GM21423 (cell line): ENCODE results near the gene ZNF80.
"Not testable (repeated sequence)": the region's sequence is repeated elsewhere in the genome, so short reads cannot be mapped to it uniquely, and the experiment has no call there.

ENCODE experiments used
- ATAC-seq: cut with Tn5 transposase; IDR thresholded peaks from one replicate; pipeline ENCODE4 v1.9.1; 2021; ENCODE audit warnings: mild to moderate bottlenecking, moderate library complexity; ENCODE audit not compliant: unreplicated experiment

The ZNF80 gene

DNA sequence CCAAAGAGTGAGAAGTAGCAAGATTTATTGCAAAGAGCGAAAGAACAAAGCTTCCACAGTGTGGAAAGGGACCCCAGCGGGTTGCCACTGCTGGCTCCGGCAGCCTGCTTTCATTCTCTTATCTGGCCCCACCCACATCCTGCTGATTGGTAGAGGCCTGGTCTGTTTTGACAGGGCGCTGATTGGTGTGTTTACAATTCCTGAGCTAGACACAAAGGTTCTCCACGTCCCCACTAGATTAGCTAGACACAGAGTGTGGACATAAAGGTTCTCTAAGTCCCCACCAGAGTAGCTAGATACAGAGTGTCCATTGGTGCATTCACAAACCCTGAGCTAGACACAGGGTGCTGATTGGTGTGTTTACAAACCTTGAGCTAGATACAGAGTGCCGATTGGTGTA lies at the start of gene ZNF80:
TSS of gene ZNF80 (minus strand) at position 101 of the 400 bp plus-strand sequence. CDS start 504 bp downstream, outside the sequence.
- ATAC-seq: not testable (repeated sequence)

DNA sequence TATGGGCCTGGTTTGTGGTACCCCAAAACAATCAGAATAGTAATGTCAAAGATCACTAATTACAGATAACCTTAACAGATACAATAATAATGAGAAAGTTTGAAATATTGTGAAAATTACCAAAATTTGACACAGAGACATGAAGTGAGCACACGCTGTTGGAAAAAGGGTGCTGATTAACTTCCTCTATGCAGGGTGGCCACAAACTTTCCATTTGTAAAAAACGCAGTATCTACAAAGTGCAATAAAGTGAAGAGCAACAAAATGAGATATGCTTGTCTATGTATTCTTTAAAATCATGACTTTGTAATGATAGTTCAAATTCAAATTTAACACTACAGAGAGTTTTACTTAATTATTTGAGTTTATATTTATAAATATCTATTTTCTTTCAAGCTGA lies 48.9 kb upstream of the ZNF80 start:
- no peak for ATAC-seq

DNA sequence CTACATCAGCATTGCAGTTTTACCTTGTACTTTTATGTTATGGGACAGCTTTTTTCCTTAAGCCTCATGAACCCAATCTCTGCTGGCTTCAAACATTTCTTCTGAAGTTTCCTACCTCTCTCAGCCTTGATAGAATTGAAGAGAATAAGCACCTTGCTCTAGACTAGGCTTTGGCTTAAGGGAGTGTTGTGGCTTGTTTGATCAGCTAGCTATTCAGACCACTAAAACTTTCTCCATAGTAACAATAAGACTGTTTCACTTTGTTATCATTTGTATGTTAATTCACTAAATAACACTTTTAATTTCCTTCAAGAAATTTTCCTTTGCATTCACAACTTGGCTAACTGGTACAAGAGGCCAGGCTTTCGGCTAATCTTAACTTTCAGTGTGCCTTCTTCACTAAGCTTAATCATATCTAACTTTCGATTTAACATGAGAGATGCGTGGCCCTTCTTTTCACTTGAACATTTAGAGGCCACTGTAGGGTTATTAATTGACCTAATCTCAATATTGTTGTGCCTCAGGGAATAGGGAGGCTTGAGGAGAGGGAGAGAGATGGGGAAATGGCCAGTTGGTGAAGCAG lies 48.4 kb upstream of the ZNF80 start:
- ATAC-seq: no peak

DNA sequence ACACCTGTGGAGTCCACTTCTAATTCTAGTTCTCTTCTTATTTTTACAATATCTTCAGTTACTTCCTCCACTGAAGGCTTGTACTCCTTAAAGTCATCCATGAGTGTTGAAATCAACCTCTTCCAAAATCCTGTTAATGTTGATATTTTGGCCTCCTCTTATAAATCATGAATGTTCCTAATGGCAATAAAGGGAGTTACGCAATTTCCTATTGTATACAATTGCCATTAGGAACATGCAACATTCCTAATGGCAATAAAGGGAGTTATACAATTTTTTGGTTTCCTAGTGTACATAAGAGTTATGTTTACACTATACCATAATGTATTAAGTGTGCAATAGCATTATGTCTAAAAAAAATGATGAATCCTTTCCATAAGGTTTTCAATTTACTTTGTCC lies 47.3 kb upstream of the ZNF80 start:
- ATAC-seq: no peak

DNA sequence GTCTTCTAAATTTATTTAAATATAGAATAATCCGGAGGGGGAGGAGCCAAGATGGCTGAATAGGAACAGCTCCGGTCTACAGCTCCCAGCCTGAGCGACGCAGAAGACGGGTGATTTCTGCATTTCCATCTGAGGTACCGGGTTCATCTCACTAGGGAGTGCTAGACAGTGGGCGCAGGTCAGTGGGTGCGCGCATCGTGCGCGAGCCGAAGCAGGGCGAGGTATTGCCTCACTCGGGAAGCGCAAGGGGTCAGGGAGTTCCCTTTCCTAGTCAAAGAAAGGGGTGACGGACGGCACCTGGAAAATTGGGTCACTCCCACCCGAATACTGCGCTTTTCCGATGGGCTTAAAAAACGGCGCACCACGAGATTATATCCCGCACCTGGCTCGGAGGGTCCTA lies 39.5 kb upstream of the ZNF80 start:
- ATAC-seq: not testable (repeated sequence)

DNA sequence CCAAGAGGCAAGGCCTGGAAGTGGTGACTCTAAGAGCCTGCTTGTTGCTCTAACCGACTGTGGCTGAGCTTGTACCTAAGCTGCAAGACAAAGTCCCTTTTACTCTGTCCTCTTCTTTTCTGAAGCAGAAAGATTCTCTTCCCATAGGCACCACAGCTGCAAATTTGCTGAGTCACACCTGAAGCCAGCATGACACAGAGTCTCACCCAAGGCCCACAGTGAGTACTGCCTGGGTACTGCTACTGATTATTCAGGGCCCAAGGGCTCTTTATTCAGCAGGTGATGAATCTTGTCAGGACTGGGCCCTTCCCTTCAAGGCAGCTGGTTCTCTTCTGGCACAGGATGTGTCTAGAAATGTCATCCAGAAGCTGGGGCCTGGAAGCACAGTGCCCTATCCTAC lies 37.6 kb upstream of the ZNF80 start:
- ATAC-seq: no peak

DNA sequence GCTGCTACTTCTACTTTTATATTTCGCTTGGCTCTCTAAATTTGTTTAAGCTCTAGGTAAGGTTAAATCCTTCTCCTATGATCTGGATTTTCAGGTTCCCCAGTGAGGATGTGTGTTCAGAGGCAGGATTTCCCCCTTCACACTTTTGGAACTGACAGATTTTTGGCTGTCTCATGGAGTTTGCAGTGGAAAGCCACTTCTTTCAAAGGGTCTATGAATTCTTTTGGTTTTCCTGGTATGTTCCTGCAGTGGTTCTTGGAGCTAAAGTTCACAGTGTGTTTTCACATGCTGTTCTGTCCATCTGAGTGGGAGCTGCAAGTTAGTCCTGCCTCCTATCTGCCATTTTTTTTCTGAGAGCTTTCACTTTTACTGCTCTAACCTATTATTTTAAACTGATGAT lies 34.9 kb upstream of the ZNF80 start:
- no peak for ATAC-seq

DNA sequence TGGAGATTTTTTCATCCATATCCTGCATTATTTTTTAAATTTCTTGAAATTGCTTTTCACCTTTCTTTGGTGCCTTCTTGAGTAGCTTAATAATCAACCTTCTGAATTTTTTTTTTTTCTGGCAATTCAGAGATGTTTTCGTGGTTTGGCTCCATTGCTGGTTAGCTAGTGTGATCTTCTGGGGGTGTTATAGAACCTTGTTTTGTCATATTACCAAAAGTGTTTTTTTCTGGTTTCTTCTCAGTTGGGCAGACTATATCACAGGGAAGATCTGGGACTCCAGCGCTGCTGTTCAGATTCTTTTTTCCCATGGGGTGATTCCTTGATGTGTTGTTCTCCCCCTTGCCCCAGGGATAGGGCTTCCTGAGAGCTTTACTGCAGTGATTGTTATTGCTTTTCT lies 32.6 kb upstream of the ZNF80 start:
- ATAC-seq: no peak

DNA sequence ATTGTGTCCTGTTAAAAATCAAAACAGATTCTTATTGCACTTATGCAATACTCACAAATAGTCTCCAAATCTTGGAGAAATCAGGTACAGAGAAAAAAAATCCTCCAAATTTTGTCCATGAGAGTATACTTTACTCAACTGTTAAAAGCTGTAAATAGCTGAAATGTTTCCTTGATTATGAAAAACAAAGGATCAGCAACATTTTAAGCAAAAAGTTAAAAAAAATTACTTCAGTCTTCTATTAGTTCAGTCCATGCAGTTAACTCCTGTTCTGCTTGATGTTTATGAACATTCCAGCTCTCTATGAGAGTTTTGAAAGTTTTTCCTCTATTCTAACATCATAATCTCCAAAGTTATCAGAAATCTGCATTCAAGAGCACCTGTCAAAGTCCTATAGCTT lies 22.8 kb upstream of the ZNF80 start:
- ATAC-seq: no peak

DNA sequence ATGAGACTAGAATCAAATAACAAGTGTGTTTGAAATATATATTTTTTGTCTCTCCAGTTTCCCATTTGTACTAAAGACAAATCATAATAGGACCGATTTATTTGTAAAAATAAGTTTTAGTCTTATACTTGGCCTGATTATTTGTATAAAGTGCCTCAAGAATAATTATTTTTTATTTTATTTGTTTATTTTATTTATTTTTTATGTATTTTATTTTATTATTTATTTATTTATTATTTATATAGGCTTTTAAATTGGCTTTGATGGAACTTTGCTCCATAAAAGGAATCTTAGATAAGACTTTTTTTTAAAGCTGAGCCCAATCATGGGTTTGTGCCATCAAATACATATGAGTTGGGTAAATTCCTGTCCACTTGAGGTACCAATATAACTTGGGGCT lies 22.2 kb upstream of the ZNF80 start:
- no peak for ATAC-seq

DNA sequence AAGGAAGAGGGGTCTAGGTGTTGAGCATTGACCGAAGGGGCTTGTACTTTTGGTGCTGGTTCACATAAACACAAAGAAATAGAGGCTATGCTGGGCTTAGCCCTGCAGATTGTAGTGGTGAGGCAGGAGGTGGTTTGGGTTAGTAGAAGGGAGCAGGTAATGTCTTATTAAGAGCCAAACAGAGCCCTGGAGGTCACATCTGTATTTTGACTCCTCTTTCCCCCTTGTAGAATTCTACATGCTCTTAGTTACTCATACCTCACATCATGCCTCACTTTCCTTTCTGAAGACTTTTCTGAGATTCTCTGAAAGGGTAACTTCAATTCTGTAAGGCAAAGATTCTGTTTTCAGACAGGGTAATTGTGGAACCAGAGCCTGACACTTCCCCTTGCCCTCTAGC lies 16.1 kb upstream of the ZNF80 start:
- no peak for ATAC-seq

DNA sequence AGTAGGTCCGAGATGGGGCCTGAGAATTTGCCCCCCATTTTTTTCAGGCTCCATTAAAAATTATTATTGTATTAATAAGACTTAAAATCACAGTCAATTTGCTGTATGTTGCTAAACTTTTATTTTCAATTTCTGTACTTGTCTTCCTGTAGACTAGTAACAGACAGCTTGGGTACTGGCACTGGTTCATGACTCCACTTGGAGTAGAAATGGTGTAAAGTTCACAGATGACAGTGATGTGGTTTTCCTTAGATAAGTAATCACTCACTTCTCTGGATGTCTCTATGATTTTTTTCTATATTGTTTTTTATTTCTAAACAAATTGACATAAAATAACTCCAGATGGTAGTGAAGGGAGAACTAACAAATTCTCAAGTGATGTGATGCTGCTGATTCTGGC lies 15.6 kb upstream of the ZNF80 start:
- ATAC-seq: no peak

DNA sequence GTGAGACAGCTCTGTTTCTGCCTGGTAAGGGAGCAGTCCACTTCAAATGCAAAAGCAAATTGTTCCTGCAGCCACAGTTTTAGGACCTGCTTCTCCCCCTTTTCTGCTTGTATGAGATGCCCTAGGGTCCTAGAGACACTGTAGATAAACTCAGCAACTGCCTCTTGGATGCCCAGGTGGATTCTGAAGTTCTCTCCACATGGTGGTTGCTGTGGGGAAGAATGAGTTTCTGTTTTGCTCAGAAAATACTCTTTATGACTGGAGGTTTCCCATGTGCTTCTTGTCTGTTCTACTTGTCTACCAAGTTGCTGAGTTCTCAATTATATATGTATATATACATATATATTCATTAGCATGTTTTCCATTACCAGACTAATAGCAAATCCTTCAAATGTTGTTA lies 5.6 kb upstream of the ZNF80 start:
- peak; percentile 94 for ATAC-seq

DNA sequence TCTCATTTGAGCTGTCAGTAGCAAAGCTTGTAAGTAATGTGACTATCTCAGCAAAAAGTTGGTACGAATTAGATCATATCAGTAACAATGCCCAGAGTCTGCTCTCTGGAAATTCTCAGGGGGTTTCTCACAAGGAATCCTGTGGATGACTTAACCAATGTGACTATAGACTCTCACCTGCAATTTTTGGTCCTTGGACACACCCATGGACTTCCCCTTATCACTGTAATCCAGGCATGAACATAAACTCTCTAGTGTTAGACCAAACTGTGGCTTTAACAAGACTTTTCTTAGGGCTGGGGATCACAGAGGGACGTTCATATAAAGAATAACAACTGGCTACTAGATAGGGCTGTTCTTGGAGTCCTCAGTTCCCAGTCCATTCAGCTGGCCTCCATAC lies 3.9 kb upstream of the ZNF80 start:
- no peak for ATAC-seq

DNA sequence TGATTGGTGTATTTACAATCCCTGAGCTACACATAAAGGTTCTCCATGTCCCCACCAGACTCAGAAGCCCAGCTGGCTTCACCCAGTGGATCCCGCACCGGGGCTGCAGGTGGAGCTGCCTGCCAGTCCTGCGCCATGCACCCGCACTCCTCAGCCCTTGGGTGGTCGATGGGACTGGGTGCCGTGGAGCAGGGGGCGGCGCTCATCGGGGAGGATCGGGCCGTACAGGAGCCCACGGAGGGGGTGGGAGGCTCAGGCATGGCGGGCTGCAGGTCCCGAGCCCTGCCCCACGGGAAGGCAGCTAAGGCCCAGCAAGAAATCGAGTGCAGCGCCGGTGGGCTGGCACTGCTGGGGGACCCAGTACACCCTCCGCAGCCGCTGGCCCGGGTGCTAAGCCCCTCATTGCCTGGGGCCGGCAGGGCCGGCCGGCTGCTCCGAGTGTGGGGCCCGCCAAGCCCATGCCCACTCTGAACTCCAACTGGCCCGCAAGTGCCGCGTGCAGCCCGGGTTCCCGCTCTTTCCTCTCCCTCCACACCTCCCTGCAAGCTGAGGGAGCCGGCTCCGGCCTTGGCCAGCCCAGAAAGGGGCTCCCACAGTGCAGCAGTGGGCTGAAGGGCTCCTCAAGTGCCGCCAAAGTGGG lies 888 bp upstream of the ZNF80 start:
- not testable (repeated sequence) for ATAC-seq

DNA sequence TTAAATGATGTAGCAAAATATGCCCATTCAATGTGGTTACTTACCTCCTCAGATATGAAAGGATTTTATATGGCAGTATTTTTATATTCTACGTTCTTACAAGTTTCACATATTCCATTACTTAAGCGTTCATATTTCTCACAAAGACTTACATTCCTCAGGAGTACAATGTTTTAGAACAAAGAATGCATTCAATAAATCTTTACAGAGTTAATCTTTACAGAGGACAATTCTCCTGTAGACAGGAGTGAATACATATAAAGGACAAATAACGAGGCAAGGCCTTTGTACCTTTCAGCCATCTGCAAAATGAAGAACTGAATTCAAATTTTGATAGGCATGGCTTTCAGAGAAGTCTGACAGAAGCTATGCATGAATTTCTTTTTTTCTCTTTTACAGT lies 1.9 kb downstream of the ZNF80 start:
- no peak for ATAC-seq

DNA sequence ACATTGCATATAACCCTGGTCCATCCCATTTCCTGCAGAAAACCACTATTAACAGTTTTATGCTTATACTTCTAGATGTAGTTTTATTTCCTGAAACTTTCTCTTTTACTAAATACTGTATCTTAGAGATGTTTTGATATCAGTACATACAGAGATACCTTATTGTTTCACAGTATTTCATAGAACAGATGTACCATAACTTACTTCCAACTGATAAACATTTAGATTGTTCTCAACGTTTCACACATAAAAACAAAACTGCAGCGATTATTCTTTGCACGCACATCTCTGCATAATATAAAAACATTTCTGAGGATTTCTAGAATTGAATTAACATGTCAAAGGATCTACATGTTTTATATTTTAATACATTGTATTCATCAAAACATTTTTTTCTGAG lies 2.6 kb downstream of the ZNF80 start:
- no peak for ATAC-seq

DNA sequence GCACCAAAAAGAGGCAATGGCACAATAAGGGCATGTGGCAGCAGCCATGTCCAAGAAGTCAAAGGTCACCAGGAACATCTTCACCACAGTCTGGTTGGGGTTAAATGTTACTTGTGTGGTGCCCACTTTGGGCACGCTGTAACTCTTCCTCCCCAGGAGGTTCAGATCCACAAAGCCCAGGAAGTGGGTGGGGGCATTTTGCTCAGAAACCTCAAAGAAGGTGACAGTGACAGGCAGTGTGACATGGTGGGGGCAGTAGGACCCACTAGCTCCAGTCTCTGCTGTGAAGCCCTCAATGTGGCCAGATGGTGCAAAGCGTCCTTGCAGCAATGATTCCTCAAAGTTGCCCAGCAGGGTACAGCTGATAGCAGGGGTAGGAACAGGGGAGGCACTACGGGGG lies 5.8 kb downstream of the ZNF80 start:
- ATAC-seq: no peak

DNA sequence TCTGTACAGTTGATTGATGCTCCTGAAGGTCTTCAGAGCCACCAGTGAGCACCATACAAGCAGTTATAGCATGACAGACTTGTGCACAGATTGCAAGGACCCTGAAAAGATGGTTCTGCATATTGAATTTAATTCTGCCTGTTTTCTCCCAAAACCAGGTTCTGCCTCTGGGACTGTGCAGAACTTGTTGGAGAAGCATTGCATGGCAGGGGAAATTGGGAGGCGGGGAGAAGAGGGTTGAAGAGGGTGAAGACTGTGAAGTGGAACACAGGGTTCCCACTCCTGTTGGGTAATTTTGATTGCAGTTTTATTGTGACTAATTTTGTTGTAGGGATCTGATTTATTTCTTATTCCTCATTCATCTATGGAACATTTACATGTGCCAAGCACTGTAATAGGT lies 10.3 kb downstream of the ZNF80 start:
- ATAC-seq: no peak

DNA sequence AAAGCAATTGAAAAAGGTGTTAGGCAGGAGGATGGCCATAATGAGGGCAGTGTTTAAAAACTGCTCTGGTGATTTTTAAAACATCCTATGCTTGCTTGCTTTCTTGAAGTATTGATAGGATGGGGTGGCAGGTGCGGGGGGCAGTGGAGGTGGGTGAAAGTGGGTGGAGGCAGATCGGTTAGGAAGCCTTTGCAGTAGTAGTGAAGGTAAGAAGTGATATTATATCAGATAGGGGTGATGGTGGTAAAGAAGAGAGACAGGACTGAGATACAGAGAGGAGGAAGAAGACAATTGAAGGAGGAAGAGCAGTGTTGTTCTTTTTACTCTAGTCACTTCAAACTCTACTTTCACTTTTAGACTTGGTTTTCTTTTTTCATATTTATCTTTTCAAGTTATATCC lies 11.1 kb downstream of the ZNF80 start:
- no peak for ATAC-seq

DNA sequence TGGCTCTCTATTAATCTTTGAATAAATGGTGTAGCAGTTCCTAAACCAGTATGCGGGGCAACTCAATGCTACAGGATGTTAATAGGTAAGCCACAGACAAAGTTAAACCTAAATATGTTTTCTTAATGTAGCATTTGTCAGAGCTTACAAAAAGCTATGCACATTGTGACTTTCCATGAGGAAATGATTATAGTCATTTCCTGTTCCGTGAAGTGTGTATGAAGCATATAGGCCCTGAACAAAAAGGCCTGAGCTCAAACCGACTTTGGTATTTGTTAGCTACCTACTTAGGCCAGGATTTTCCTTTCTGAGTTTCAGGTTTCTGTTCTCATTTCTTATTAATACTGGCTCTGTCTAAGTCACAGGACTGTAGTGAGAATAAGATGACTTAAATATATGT lies 14.2 kb downstream of the ZNF80 start:
- ATAC-seq: peak; percentile 85

DNA sequence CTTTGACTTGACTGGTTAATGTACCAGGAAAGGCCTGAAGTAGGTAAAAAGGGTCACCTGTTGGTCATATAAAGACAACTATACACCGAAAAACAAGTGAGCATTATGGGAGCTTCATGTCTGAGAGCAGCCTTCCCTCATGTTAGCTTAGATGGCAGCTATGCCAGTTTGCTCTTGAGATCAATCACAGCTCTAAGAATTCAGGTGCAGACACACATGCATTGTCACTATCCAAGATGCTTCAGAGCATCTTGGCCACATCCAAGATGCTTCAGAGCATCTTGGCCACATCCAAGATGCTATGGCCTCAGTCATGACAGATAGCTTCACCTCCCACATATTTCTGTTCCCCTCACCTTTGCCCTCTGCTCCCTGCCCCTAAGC lies 15.5 kb downstream of the ZNF80 start:
- ATAC-seq: no peak
